ENCODE data around the gene LHB.

DNA sequence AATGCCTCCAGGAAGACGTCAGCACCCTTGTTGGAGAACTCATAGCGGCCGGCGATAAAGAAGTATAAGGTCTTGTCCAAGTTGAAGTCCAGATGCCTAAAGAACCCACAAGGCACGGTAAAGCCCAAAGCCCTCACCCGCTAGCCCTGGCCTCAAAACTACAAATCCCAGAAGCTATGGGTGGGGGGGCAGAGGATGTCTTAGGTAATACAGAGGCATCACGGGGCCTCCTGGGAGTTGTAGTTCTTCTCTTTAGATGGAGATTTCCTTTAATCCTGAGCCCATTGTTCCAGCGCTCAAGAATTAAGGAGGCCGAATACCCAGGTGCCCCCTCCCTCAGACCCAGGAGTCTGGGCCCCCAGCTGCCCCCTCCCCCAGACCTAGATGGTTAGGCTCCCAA, 34.6 kb downstream of the LHB start:
- TF ChIP-seq, protein P1, sequence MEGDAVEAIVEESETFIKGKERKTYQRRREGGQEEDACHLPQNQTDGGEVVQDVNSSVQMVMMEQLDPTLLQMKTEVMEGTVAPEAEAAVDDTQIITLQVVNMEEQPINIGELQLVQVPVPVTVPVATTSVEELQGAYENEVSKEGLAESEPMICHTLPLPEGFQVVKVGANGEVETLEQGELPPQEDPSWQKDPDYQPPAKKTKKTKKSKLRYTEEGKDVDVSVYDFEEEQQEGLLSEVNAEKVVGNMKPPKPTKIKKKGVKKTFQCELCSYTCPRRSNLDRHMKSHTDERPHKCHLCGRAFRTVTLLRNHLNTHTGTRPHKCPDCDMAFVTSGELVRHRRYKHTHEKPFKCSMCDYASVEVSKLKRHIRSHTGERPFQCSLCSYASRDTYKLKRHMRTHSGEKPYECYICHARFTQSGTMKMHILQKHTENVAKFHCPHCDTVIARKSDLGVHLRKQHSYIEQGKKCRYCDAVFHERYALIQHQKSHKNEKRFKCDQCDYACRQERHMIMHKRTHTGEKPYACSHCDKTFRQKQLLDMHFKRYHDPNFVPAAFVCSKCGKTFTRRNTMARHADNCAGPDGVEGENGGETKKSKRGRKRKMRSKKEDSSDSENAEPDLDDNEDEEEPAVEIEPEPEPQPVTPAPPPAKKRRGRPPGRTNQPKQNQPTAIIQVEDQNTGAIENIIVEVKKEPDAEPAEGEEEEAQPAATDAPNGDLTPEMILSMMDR (optimal IDR thresholded peaks at IDR 0.05 in 1 of 3, IDR thresholded peaks at IDR 0.05 in 1 of 3, conservative IDR thresholded peaks at IDR 0.05 in 1 of 3; ENCODE audit: extremely low read depth in 1 of 3, insufficient read depth in 2 of 3, low read length in 3 of 3) = no peak
- TF ChIP-seq EZH2 (IDR thresholded peaks at IDR 0.05; ENCODE audit: low read length) = no peak

Data from keratinocyte (primary cell).